K562 (cell line): ENCODE data around the gene AGAP1. TPM values are rescaled to one million over a fixed set of nuclear protein-coding genes. Genes with fewer than 3 reads are reported as not detected.

Experiments used
- ATAC-seq: fragments of 200-7000 bp; cut with Tn5 transposase; 3 replicates; pipeline ENCODE4 v1.9.1; 2020; ENCODE audit warnings: moderate library complexity
- BruUV-seq: library from RNA; stranded (reverse); fragments of 400-500 nt; replicated peaks from 2 replicates; lab custom pipeline; 2021; lab: Mats Ljungman, UMichigan
- CTCF ChIA-PET: fragments of 300-600 bp; formaldehyde crosslinking; extraction: SDS; loops from one replicate; lab custom pipeline; 2021; ENCODE audit warnings: low intra/inter-chr PET ratio; lab: Yijun Ruan, JAX
- POLR2A ChIA-PET: fragments of 300-600, 350-650 bp; sonication (Branson Sonifier 250); formaldehyde crosslinking; extraction: SDS; loops from one replicate; lab custom pipeline; 2021; ENCODE audit warnings: antibody characterized with exemption, inconsistent platforms; lab: Yijun Ruan, JAX
- DNase-seq, 4 experiments: peaks; one replicate each; pipeline versions ENCODE4 v3.0.0 to v3.0.0-alpha.2; 2011 to 2018; ENCODE audit warnings: low spot score in 3 of 4, mixed read lengths in 3 of 4; ENCODE audit errors: extremely low read depth in 1 of 4
- FAIRE-seq: peaks from 2 replicates; lab custom pipeline; 2011; peaks lifted over from hg19 to GRCh38; lab: Jason Lieb, UNC
- H2AFZ ChIP-seq: 2 replicates; pipeline ENCODE4 v1.6.0; 2011; ENCODE audit warnings: low read depth, low read length, control low read depth, inconsistent platforms
- H3K27ac ChIP-seq: fragments of 200-600 bp; 3 replicates; pipeline ENCODE4 v1.8.0; 2011; ENCODE audit warnings: low read depth, mild to moderate bottlenecking, control low read depth, inconsistent platforms, low read length, moderate library complexity, mixed read lengths; ENCODE audit errors: extremely low read depth
- H3K27me3 ChIP-seq, 2 experiments: fragments of 300-600 bp in 1 of 2; 2 replicates in 1 of 2; 3 replicates in 1 of 2; pipeline versions ENCODE4 v1.6.0 to v1.8.0; 2011; ENCODE audit warnings: inconsistent platforms in 2 of 2, low read length in 2 of 2, mild to moderate bottlenecking in 1 of 2, mixed read lengths in 1 of 2, moderate library complexity in 1 of 2; ENCODE audit not compliant: control insufficient read depth in 2 of 2, insufficient read depth in 2 of 2
- H3K36me3 ChIP-seq: fragments of 300-600 bp; 3 replicates; pipeline ENCODE4 v1.8.0; 2011; ENCODE audit warnings: mild to moderate bottlenecking, low read length, inconsistent platforms; ENCODE audit not compliant: control insufficient read depth, insufficient read depth
- H3K4me1 ChIP-seq, 2 experiments: fragments of 200-600 bp in 1 of 2; replicated peaks in 1 of 2; 2 replicates in 1 of 2; 3 replicates in 1 of 2; pipeline versions ENCODE4 v1.5.1 to v1.8.0; 2011; ENCODE audit warnings: inconsistent platforms in 2 of 2, low read length in 2 of 2, mild to moderate bottlenecking in 1 of 2, mixed read lengths in 1 of 2, moderate library complexity in 1 of 2; ENCODE audit not compliant: control insufficient read depth in 2 of 2, insufficient read depth in 2 of 2
- H3K4me2 ChIP-seq: 2 replicates; pipeline ENCODE4 v1.6.1; 2011; ENCODE audit warnings: low read length, control low read depth, inconsistent platforms, mixed read lengths; ENCODE audit not compliant: insufficient read depth
- H3K4me3 ChIP-seq: fragments of 200-600 bp; sonication (generic), shearing (Covaris generic); 2 replicates; pipeline ENCODE4 v1.5.1; 2016; ENCODE audit warnings: control low read depth, inconsistent platforms
- H3K79me2 ChIP-seq: fragments of 200-600 bp; 3 replicates; pipeline ENCODE4 v1.8.0; 2011; ENCODE audit warnings: low read length, inconsistent platforms; ENCODE audit not compliant: control insufficient read depth, insufficient read depth
- H3K9ac ChIP-seq, 2 experiments: 2 replicates each; pipeline versions ENCODE4 v1.6.0 to v1.6.1; 2011; ENCODE audit warnings: low read depth in 2 of 2, low read length in 2 of 2, control low read depth in 1 of 2, inconsistent platforms in 1 of 2, mild to moderate bottlenecking in 1 of 2, mixed read lengths in 1 of 2; ENCODE audit not compliant: insufficient read depth in 1 of 2
- H3K9me1 ChIP-seq: one replicate; pipeline ENCODE4 v1.6.0; 2011; ENCODE audit warnings: inconsistent platforms, mild to moderate bottlenecking, low read length, moderate library complexity; ENCODE audit not compliant: control insufficient read depth, insufficient read depth
- H3K9me3 ChIP-seq: replicated peaks from 2 replicates; pipeline ENCODE4 v1.5.1; 2011; ENCODE audit warnings: low read depth, low read length, inconsistent platforms; ENCODE audit not compliant: control insufficient read depth, insufficient read depth
- H4K20me1 ChIP-seq: replicated peaks from 2 replicates; pipeline ENCODE4 v1.6.1; 2011; ENCODE audit warnings: low read length, inconsistent platforms, mixed read lengths; ENCODE audit not compliant: control insufficient read depth, insufficient read depth
- ETV6 ChIP-seq, 3 experiments: fragments of 150-350 bp in 1 of 3; sonication (generic) in 1 of 3; formaldehyde crosslinking in 1 of 3; IDR thresholded peaks; 2 replicates each; pipeline versions ENCODE4 v1.6.1 to v1.8.0; 2014 to 2022; ENCODE audit warnings: borderline replicate concordance in 2 of 3, low read depth in 2 of 3, antibody characterized with exemption in 1 of 3, low read length in 1 of 3, mild to moderate bottlenecking in 1 of 3, missing genetic modification reagents in 1 of 3
- HDAC8 ChIP-seq: fragments of 450-650 bp; IDR thresholded peaks from 2 replicates; pipeline ENCODE4 v1.6.1; 2016; ENCODE audit warnings: mild to moderate bottlenecking, missing genetic modification characterization, moderate library complexity, missing compliant biosample characterization
- RFX7 ChIP-seq: fragments of 250-450 bp; sonication (Bioruptor Pico); IDR thresholded peaks from 2 replicates; pipeline ENCODE4 v1.5.1; 2021; ENCODE audit warnings: mild to moderate bottlenecking
- RUNX1 ChIP-seq: sonication (generic); IDR thresholded peaks from 2 replicates; pipeline ENCODE4 v1.6.1; 2016; ENCODE audit warnings: antibody characterized with exemption, low read depth
- TCF7 ChIP-seq: sonication (generic); IDR thresholded peaks from 2 replicates; pipeline ENCODE4 v1.6.1; 2016; ENCODE audit warnings: antibody characterized with exemption, borderline replicate concordance
- WGBS: fragments of 100-300 bp; shearing (Covaris generic); methylation state at CpG from one replicate; pipeline ENCODE4 v1.1.6; 2016; ENCODE audit warnings: low coverage, mixed read lengths; ENCODE audit not compliant: insufficient coverage; ENCODE audit errors: missing lambda C conversion rate; 5-methylcytosine and 5-hydroxymethylcytosine counted together
- in situ Hi-C: fragments of 300-500 bp; cut with MboI; formaldehyde crosslinking; loops from 4 replicates; pipeline ENCODE4 v1.15.0; 2018; ENCODE audit warnings: inconsistent platforms, mixed read lengths
- intact Hi-C: fragments of 100-400 bp; cut with micrococcal nuclease; formaldehyde crosslinking; loops from 2 replicates; pipeline ENCODE4 v1.14.2; 2022
- polyA plus RNA-seq, 8 experiments: library from polyadenylated mRNA; depleted of rRNA in 4 of 8; stranded (reverse) in 5 of 8; unstranded in 3 of 8; fragments of >200 nt; fragmentation: Nextera tagmentation in 2 of 8; fragmentation: Illumina TruSeq in 1 of 8; extraction: Ambion mirVana in 2 of 8; extraction: Trizol in 1 of 8; gene quantifications; 2 replicates each; pipeline versions ENCODE4 v1.2.1 to v1.2.3, GENCODE V29; 2011 to 2014; ENCODE audit warnings: inconsistent platforms in 1 of 8, missing spikeins in 1 of 8
- total RNA-seq, 7 experiments: library from RNA; depleted of rRNA in 6 of 7; stranded (reverse); fragments of >200 nt in 6 of 7; fragmentation: Illumina TruSeq in 2 of 7; extraction: Trizol in 2 of 7; gene quantifications; 2 replicates each; pipeline versions ENCODE4 v1.2.1 to v1.2.3, GENCODE V29; 2011 to 2021; ENCODE audit warnings: low replicate concordance in 1 of 7
- TF ChIP-seq, protein P1 (sequence below): fragments of 450-650 bp; IDR thresholded peaks from 2 replicates; pipeline ENCODE4 v1.6.1; 2017; ENCODE audit warnings: mild to moderate bottlenecking, moderate library complexity

Gene AGAP1
- total and polyA plus RNA-seq, 9 of the 15 experiments (the other 6 are each of a cell fraction or from before 2014, with no cell fraction given): 1.3 to 24.0 (median 10.6) TPM

DNA sequence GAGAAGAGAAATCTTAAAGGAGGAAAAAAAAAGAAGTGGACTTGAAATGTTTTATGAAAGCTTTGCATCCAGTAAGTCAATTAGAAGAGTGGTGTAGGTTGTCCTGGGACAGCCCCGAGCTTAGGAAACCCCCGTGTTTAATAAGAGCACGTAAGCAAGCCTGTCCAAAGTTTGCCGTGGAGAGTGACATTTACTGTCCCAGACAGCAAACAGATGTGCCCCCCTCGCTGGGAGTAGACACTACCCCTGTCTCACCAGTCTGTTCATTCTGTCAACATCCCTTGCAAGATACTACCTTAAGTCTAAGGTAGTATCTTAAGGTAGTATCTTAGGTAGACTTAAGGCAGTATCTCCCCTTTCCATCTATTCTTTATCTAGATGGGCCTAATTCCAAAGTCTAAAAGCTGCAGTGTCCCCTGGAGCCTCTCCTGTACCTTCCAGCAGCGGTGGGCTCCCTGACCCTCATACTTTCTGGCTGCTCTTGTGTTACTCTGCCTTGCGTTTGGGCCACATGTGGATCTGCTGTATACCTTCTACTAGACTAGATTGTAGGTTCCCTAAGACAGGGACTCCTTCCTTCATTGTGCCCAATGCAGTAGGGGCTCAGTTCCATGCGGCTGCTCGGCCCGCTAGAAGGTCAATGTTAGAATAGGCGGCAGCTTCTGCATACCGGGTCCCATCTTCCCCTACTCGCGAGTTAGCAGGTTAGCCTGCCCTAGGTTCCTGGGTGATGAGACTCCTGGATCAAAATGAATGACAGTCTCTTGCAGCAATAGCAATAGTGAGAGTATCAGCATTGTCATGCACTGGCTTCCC is 430.2 kb downstream of the AGAP1 start (continued):
- TF ChIP-seq, protein P1, sequence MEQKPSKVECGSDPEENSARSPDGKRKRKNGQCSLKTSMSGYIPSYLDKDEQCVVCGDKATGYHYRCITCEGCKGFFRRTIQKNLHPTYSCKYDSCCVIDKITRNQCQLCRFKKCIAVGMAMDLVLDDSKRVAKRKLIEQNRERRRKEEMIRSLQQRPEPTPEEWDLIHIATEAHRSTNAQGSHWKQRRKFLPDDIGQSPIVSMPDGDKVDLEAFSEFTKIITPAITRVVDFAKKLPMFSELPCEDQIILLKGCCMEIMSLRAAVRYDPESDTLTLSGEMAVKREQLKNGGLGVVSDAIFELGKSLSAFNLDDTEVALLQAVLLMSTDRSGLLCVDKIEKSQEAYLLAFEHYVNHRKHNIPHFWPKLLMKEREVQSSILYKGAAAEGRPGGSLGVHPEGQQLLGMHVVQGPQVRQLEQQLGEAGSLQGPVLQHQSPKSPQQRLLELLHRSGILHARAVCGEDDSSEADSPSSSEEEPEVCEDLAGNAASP: no peak
- no peak for TF ChIP-seq RUNX1
- TF ChIP-seq, all 486 proteins: peak for 0

DNA sequence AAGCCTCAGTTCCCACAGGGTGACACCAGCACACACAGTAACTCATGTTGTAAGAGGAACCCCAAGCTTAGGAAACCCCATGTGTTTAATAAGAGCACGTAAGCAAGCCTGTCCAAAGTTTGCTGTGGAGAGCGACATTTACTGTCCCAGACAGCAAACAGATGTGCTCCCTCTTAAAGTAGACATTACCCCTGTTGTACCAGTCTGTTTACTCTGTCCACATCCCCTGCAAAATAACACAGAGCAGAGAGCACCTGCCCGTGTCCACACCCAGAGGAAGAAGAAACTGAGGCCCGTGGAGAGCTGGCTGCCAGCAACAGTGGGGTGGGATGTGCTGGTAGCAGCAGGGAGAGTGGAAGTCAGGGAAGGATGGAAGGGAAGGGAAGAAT is 430.8 kb downstream of the AGAP1 start:
- Histone ChIP-seq H3K9me3 (no peaks in the 10 kb centered on the region), H3K9me1 (no peaks in the 10 kb centered on the region), H4K20me1 (no peaks in the 10 kb centered on the region), H3K27me3 (no peaks in the 10 kb centered on the region), H2AFZ (no peak overlapping the region), H3K4me3 (no peak overlapping the region), H3K9ac (no peak overlapping the region), H3K4me1 (no peaks in the 10 kb centered on the region), H3K27ac (no peak overlapping the region), H3K79me2 (no peaks in the 10 kb centered on the region), H3K36me3 (0 out of 3 replicates have a peak, but pooled peaks cover 2% of the 10 kb centered on the region), H3K4me2 (no peak overlapping the region)
- no peak for TF ChIP-seq TCF7
- TF ChIP-seq HDAC8 (tag): no peak
- TF ChIP-seq ETV6 (IDR thresholded peaks at IDR 0.05; ENCODE audit: borderline replicate concordance in 1 of 2, low read depth in 2 of 2, low read length in 1 of 2): no peak
- TF ChIP-seq ETV6 (CRISPR knock-in tag; IDR thresholded peaks at IDR 0.05; ENCODE audit: borderline replicate concordance): no peak
- no peak for TF ChIP-seq RFX7 (CRISPR knock-in tag)
- WGBS: 71% methylated on average over 4 of the region's 4 CpGs
- FAIRE-seq: no peak
- intact Hi-C loops: no loop called here
- ATAC-seq: no peak
- CTCF ChIA-PET: no interaction called here
- DNase-seq: no peak
- in situ Hi-C loops: no loop called here
- POLR2A ChIA-PET: no interaction called here
- BruUV-seq: no TSS peak
